ENCODE data around the gene GDI2.
A peak's percentile ranks its signal among the peaks of the same experiment; 100 is the strongest.
"Not testable (repeated sequence)": the region's sequence is repeated elsewhere in the genome, so short reads cannot be mapped to it uniquely, and the experiment has no call there.

GDI2 gene
- total RNA-seq = 283 to 485 reads per million in 2 experiments

- DNase-seq (ENCODE audit: low read depth) = peak; percentile 95
These were observed at the start of gene GDI2 for GRCh38 chr10:5813341-5814109. Gene GDI2 (minus strand): TSS chr10:5813434. CDS start chr10:5813258, 176 bp downstream.

- no peak for DNase-seq (ENCODE audit: low read depth)
These were observed 49.2 kb upstream of the GDI2 start for GRCh38 chr10:5862360-5862961.

DNA sequence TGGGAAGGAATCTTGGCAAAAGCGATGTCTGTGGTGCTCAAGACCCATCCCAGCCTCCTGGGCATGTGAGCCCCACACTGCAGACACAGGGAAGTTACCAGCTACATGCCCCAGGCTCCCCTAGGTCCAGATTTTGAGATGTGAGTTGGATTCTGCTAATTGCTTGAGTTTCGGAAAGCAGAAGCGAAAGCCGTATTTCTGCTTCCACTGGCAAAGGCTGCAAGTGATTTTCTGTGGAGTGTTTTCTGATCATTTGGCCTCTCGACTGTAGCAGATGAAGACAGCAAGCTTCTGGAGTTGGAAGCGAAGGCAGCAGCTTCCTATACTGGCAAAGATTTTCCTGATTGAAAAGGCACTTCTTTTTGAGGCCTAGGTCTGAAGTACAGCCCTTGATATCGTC lies 46.8 kb upstream of the GDI2 start:
- no peak for DNase-seq (ENCODE audit: low read depth)

- no peak for DNase-seq (ENCODE audit: low read depth)
These were observed 45.6 kb upstream of the GDI2 start for GRCh38 chr10:5858811-5859210.

DNA sequence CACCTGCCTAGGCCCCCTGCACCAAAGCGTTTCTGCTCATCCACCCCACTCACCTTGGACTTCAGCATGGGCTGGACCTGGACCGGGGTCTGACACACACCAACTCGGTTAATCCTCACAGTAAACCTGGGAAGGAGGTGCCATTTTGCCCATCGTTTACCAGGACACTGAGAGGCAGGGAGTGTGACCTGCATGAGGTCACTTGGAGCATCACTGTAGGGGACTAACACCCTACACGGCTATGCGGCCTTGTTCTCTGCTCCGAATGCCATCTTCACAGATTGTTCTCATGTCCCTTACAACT lies 43.4 kb upstream of the GDI2 start:
- no peak for DNase-seq (ENCODE audit: low read depth)

DNA sequence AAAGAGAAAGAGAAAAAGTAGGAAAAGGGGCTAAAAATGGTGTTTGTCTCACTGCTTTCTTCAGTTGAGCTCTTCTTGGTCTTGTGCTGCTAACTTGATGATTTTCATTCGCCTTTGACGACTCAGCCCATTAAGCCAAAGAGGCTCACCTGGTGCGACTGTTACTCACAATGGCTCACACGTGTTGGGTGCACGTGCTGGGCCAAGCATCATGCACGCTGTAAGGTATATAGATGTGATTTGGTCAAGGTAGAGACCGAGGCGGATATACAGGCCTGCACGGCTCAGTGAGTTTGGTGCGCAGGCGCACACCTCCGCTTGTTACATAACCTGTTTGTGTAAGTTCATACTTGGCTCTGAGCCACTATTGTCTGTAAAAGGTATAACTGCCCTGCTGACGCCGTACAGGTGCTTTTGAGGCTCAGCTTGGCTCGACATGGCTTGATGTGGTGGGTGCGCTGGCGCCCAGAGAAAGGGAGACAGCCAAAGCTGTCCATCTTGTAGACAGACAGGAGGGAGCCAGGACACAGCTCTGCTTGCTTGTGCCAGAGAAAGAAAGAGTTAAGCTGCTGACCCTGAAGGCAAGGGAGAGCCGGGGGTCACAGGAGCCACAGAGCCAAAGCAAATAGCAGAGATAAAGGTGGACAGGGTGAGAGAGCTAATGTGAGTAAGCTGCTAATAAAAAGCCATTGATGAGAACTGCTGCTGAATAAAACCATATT lies 42.9 kb upstream of the GDI2 start:
- DNase-seq (ENCODE audit: low read depth) = no peak

GRCh38 chr10:5854131-5854475 lies 40.9 kb upstream of the GDI2 start:
- DNase-seq (ENCODE audit: low read depth) = no peak

DNA sequence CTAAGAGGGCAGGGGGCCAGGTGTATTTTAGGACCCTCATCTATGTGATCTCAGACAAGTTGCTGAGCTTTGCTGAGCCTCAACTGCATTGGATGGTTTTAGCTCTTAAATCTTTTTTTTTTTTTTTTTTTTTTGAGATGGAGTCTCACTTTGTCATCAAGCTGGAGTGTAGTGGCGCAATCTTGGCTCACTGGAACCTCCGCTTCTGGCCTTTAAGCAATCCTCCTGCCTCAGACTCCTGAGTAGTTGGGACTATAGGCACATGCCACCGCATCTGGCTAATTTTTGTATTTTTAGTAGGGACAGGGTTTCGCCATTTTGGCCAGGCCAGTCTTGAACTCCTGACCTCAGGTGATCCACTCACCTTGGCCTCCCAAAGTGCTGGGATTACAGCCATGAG lies 33.4 kb upstream of the GDI2 start:
- DNase-seq (ENCODE audit: low read depth) = not testable (repeated sequence)

DNA sequence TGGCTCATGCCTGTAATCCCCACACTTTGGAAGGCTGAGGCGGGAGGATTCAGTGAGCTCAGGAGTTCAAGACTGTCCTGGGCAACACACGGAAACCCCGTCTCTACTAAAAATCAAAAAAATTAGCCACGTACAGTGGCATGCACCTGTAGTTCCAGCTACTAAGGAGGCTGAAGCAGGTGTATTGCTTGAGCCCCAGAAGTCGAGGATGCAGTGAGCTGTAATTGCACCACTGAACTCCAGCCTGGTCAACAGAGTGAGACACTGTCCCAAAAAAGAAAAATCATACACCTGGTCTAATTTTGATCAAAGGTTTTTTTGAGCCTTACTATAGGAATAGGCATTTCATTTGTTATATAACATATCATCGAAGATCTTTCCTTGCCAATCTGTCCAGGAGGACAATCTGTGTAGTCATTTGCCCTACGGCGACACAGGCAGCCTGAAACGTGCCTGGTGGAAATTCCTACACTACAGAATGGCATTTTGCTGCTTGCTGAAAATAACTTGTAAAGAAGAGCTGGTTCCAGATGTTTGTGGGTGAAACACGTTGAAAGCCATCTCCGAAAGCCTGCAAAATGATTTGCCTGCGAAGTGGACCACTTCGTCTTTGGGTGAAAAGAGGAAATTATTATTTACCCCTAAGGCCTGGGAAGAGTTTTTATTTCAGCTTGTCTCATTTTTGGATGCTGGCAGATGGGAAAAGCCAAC lies 31.3 kb upstream of the GDI2 start:
- DNase-seq (ENCODE audit: low read depth) = no peak

DNA sequence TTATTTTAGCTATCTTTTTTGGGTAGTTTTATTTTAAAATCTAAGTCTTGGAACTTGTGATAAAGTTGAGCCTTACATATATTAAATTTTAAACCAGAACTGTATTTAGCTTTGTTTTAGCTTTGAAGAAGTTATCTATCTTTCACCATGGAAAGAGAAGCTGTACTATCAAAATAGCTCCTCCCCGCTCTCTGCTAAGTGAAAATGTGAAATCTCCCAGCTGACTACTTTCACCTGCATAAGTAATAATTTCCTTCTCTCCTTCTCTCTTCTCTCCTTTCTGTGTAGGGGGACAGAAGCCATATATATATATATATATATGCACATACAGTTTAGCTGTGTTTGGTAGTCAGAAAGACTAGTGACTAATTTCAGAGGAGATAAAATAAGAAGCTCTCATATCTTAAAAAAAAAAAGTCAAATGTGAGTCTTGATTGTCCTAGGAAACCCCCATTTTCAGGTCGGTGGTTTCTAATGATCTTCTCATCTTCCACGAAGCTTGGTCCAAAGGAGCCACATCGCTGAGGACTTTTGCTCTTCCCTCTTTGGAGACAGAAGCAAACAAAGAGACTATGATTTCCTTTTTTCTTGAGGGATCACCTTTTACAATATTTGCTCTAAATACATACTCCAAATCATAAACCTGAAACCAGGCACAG lies 30.6 kb upstream of the GDI2 start:
- no peak for DNase-seq (ENCODE audit: low read depth)

GRCh38 chr10:5841965-5842364 lies 28.7 kb upstream of the GDI2 start:
- DNase-seq (ENCODE audit: low read depth) = no peak

GRCh38 chr10:5840314-5841307 lies 27.4 kb upstream of the GDI2 start:
- no peak for DNase-seq (ENCODE audit: low read depth)

DNA sequence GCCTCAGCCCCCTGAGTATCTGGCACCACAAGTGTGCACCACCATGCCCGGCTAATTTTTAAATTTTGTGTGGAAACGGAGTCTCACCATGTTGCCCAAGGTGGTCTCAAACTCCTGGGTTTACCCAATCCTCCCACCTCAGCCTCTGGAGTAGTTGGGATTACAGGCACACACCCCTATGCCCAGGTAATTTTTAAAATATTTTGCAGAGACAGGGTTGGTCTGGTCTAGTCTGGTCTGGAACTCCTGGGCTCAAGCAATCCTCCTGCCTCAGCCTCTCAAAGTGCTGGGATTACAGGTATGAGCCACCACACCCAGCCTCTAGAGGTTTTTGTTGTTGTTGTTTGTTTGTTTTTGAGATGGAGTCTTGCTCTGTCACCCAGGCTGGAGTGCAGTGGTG lies 22.9 kb upstream of the GDI2 start:
- DNase-seq (ENCODE audit: low read depth) = not testable (repeated sequence)

- no peak for DNase-seq (ENCODE audit: low read depth)
These were observed 22.3 kb upstream of the GDI2 start for GRCh38 chr10:5835446-5836095.

DNA sequence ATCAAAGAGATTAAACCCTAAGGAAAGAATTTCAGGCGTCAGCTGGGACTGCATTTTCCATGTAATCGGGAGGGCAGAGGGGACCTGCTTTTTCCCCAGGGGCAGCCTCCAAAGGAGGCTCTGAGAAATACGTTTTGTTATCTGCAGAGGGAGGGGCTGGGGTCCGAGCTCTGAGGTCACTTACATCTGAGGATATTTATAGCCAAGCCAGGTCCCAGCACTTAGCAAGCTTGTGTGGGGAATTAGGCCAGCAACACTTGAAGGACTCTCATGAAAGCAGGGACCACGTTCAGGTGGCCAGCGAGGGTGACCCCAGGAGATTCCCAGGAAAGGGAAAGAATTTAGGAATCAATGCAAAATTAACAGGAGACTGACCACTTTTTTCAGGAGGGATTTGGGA lies 20.6 kb upstream of the GDI2 start:
- DNase-seq (ENCODE audit: low read depth) = no peak

DNA sequence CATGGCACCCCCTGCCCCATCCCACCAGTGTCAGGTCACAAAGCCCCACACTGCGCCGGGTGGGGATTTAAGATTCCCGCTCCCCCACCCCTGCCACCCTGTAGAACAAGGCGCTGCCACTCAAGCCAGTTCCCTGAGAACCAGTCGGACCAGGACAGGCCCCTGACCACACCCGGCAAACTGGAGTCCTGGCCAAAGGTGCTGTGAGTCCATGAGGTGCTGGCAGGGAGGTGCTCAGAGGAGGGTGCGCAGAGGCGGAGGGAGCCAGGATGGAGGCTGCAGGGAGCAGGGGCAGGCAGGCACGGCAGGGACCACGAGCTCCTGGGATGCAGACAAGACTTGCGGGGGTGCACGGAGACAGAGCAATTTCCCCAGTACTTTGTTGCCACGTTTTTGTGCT lies 19.7 kb upstream of the GDI2 start:
- DNase-seq (ENCODE audit: low read depth) = no peak

DNA sequence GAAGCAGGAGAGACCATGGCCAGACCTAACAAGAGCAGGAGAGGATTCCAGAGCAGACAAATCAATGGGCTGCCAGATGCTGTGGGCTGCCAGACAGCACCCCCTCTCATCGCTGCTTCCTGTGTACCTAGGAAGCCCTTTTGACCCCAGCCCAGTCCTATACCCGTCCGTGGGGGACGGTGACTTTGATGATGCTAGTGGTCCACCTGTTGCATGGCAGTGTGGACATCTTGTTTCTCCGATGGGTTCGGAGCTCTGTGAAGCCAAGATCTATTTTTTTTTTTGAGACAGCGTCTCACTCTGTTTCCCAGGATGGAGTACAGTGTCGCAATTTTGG lies 18.2 kb upstream of the GDI2 start:
- DNase-seq (ENCODE audit: low read depth) = no peak

- no peak for DNase-seq (ENCODE audit: low read depth)
These were observed 17.6 kb upstream of the GDI2 start for GRCh38 chr10:5830629-5831445.

GRCh38 chr10:5829267-5829666 lies 16.0 kb upstream of the GDI2 start:
- DNase-seq (ENCODE audit: low read depth) = no peak

DNA sequence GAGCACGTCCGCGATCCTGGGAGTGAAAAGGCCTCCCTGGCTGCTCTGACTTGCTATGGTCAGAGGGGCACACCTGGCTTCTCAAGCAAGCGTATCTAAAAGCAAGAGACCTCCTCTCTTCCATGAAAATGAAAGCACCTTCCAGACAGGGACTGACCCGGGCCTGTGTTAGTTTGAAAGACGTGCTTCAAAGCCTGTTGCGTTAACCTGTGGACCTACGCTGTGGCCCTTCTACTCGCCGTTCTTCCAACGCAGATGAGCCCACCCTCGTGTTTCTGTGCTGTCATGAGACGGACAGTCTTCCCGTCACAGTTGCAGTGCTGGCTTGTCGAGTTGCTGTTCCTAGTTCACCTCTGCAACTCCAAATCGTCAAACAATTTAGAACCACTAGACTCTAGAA lies 15.5 kb upstream of the GDI2 start:
- DNase-seq (ENCODE audit: low read depth) = no peak
